Effector memory CD4-positive, alpha-beta T cell (primary cell): ENCODE data around the gene SMC1A.
A peak's percentile ranks its signal among the peaks of the same experiment; 100 is the strongest.
"Not testable (repeated sequence)": the region's sequence is repeated elsewhere in the genome, so short reads cannot be mapped to it uniquely, and the experiment has no call there.

Experiments
- DNase-seq, 3 donors: peaks; one replicate each; pipeline ENCODE4 v3.0.0-alpha.2; 2020
- H3K27ac ChIP-seq: 2 replicates; pipeline ENCODE4 v1.7.0; 2013; ENCODE audit warnings: mild to moderate bottlenecking, low read length, moderate library complexity; ENCODE audit not compliant: insufficient read depth, poor library complexity, severe bottlenecking
- H3K27me3 ChIP-seq: replicated peaks from 2 replicates; pipeline ENCODE4 v1.7.0; 2013; ENCODE audit warnings: mild to moderate bottlenecking, low read length; ENCODE audit not compliant: insufficient read depth, control insufficient read depth, poor library complexity, severe bottlenecking
- H3K36me3 ChIP-seq: 2 replicates; pipeline ENCODE4 v1.7.0; 2013; ENCODE audit warnings: mild to moderate bottlenecking, low read length, moderate library complexity; ENCODE audit not compliant: control insufficient read depth, insufficient read depth
- H3K4me1 ChIP-seq: 2 replicates; pipeline ENCODE4 v1.7.0; 2013; ENCODE audit warnings: low read length, mild to moderate bottlenecking; ENCODE audit not compliant: control insufficient read depth, insufficient read depth, poor library complexity, severe bottlenecking
- H3K4me3 ChIP-seq: 2 replicates; pipeline ENCODE4 v1.7.0; 2013; ENCODE audit warnings: low read length, low read depth, mild to moderate bottlenecking; ENCODE audit not compliant: insufficient read depth, poor library complexity, severe bottlenecking
- H3K9me3 ChIP-seq: 2 replicates; pipeline ENCODE4 v1.7.0; 2013; ENCODE audit warnings: mild to moderate bottlenecking, low read length, moderate library complexity; ENCODE audit not compliant: control insufficient read depth

Gene SMC1A

DNA sequence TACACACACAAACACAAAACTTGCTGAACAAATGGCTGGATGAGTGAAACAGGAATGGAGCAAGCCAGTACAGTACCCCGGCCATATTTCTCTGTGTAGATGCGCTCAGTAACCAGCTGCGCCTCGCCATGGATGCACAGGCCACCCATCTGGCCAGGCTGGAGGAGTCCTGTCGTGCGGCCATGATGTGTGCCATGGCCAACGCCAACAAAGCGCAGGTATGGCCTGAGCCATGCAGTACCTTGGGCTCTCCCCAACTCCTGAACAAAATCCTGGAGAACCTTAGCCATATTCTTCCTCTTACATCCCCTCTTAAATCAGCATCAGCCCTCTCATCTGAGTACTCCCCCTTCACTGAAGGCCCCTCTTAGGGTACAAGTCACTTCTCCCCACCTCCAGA lies 7.3 kb upstream of the SMC1A start:
- H3K27me3 ChIP-seq = no peaks in the 10 kb centered on the region
- H3K4me1 ChIP-seq = peaks cover 4% of the 10 kb centered on the region
- no peak for DNase-seq
- no peak overlapping the region for H3K4me3 ChIP-seq
- no peaks in the 10 kb centered on the region for H3K9me3 ChIP-seq
- no peak overlapping the region for H3K27ac ChIP-seq
- peaks cover 16% of the 10 kb centered on the region for H3K36me3 ChIP-seq

GRCh38 chrX:53422861-53423306 lies 430 bp upstream of the SMC1A start, which contains the start of gene RIBC1:
RIBC1 (plus strand) TSS chrX:53422873; CDS start chrX:53426277, 3,404 bp downstream.
- Histone ChIP-seq H3K27me3 (no peaks in the 10 kb centered on the region), H3K9me3 (no peaks in the 10 kb centered on the region), H3K4me1 (peaks cover 7% of the 10 kb centered on the region), H3K36me3 (no peaks in the 10 kb centered on the region), H3K4me3 (peak within 1 kb of the TSS; percentile 61), H3K27ac (peak within 1 kb of the TSS; percentile 89)
- DNase-seq = no peak

DNA sequence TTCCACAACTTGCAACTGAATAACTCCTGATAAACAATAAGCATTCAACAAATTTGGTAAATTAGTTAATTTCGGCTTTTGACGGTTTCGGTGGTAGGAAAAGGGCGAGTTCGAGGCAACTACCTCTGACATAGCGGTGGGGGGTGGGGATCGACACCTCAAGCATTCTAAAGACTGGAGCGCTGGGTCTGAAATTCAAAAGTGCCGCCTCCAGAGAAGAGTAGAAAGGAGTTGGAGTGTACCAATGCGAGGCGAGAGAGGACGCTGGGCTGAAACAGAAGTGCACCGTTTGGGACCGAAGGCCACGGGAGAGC lies 725 bp downstream of the SMC1A start:
- H3K27ac ChIP-seq = peak overlapping the region; percentile 89
- peak overlapping the region; percentile 61 for H3K4me3 ChIP-seq
- peaks cover 7% of the 10 kb centered on the region for H3K4me1 ChIP-seq
- DNase-seq = no peak
- H3K27me3 ChIP-seq = no peaks in the 10 kb centered on the region
- H3K9me3 ChIP-seq = no peaks in the 10 kb centered on the region
- no peaks in the 10 kb centered on the region for H3K36me3 ChIP-seq

DNA sequence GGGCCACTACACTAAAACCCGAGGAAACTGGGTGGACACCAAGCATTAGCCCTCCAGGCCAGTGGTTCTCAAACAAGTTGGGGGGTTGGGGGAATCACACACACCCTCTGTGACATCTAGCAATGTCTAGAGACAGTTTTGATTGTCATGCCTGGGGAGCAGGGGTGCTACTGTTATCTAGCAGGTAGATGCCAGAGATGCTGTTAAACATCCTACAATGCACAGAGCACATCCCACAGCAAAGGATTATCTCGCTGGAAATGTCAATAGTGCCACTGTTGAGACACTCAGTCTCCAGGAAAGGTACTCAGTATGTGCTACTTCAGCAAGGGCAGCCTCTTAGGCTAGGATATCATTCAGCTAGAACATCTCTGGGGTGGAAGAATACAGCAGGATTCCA lies 1.3 kb downstream of the SMC1A start:
- H3K27me3 ChIP-seq = no peaks in the 10 kb centered on the region
- H3K9me3 ChIP-seq = no peaks in the 10 kb centered on the region
- H3K36me3 ChIP-seq = no peaks in the 10 kb centered on the region
- H3K4me3 ChIP-seq = peak overlapping the region; percentile 61
- peak overlapping the region; percentile 89 for H3K27ac ChIP-seq
- H3K4me1 ChIP-seq = peaks cover 7% of the 10 kb centered on the region
- DNase-seq = no peak

- H3K36me3 ChIP-seq, H3K9me3 ChIP-seq, H3K27ac ChIP-seq, DNase-seq, H3K4me3 ChIP-seq, H3K4me1 ChIP-seq, H3K27me3 ChIP-seq: not testable (repeated sequence)
Measured at GRCh38 chrX:53420351-53420750, 2.1 kb downstream of the SMC1A start.

DNA sequence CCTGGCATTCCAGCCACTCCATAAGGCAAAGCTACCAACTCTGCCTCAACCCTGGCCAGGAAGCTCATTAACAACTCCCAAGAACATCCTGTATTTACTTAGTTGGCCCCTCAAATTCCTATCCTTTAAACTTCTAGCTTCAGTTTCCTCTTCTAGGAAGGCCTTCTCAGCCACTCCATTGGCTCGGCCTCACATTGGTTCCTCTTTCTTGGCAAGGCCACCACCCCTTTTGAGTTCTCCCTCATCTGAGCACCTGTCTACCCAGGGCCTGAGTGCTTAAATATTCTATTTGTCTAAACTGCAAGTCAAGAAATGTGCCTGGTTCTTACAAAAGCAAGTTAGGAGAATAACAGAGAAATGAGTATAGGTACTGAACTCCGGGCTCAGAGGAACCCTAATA lies 10.0 kb downstream of the SMC1A start:
- H3K4me3 ChIP-seq = no peak overlapping the region
- H3K27me3 ChIP-seq = no peaks in the 10 kb centered on the region
- H3K4me1 ChIP-seq = no peaks in the 10 kb centered on the region
- no peaks in the 10 kb centered on the region for H3K9me3 ChIP-seq
- peaks cover 67% of the 10 kb centered on the region for H3K36me3 ChIP-seq
- H3K27ac ChIP-seq = no peak overlapping the region
- DNase-seq = no peak

- Histone ChIP-seq H3K27me3 (no peaks in the 10 kb centered on the region), H3K27ac (no peak overlapping the region), H3K9me3 (no peaks in the 10 kb centered on the region), H3K4me1 (no peaks in the 10 kb centered on the region), H3K4me3 (no peak overlapping the region), H3K36me3 (peaks cover 77% of the 10 kb centered on the region)
- DNase-seq = no peak
Measured at GRCh38 chrX:53403535-53403934, 18.9 kb downstream of the SMC1A start.

GRCh38 chrX:53398216-53398615 lies 24.2 kb downstream of the SMC1A start:
- Histone ChIP-seq H3K27ac (no peak overlapping the region), H3K9me3 (no peaks in the 10 kb centered on the region), H3K36me3 (peaks cover 47% of the 10 kb centered on the region), H3K4me3 (no peak overlapping the region), H3K4me1 (no peaks in the 10 kb centered on the region), H3K27me3 (no peaks in the 10 kb centered on the region)
- no peak for DNase-seq

GRCh38 chrX:53395605-53396298 lies 26.7 kb downstream of the SMC1A start:
- H3K4me3 ChIP-seq = no peak overlapping the region
- H3K36me3 ChIP-seq = peaks cover 37% of the 10 kb centered on the region
- H3K27me3 ChIP-seq = no peaks in the 10 kb centered on the region
- no peaks in the 10 kb centered on the region for H3K4me1 ChIP-seq
- DNase-seq = no peak
- H3K27ac ChIP-seq = no peak overlapping the region
- H3K9me3 ChIP-seq = no peaks in the 10 kb centered on the region

- no peak for DNase-seq
- Histone ChIP-seq H3K27me3 (no peaks in the 10 kb centered on the region), H3K9me3 (no peaks in the 10 kb centered on the region), H3K4me1 (no peaks in the 10 kb centered on the region), H3K36me3 (peaks cover 53% of the 10 kb centered on the region), H3K4me3 (no peak overlapping the region), H3K27ac (no peak overlapping the region)
Measured at GRCh38 chrX:53383376-53384076, 38.9 kb downstream of the SMC1A start.
